GM04504 (cell line): ENCODE data around the gene PEX26.
"Not testable (repeated sequence)": the region's sequence is repeated elsewhere in the genome, so short reads cannot be mapped to it uniquely, and the experiment has no call there.

Experiments used
- DNase-seq: peaks from one replicate; pipeline ENCODE4 v3.0.0-alpha.2; 2012; ENCODE audit warnings: low read depth

PEX26 gene

DNA sequence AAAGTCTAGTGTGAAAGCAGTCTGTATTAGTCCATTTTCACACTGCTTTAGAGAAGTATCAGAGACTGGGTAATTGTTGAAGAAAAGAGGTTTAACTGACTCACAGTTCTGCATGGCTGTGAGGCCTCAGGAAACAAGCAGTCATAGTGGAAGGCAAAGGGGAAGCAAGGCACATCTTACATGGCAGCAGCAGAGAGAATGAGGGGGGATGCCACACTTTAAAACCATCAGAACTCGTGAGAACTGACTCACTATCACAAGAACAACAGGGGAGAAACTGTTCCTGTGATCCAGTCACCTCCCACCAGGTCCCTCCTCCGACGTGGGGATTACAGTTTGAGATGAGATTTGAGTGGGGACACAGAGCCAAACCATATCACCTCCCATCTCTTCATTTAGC is 19.0 kb downstream of the PEX26 start:
- DNase-seq = no peak

DNA sequence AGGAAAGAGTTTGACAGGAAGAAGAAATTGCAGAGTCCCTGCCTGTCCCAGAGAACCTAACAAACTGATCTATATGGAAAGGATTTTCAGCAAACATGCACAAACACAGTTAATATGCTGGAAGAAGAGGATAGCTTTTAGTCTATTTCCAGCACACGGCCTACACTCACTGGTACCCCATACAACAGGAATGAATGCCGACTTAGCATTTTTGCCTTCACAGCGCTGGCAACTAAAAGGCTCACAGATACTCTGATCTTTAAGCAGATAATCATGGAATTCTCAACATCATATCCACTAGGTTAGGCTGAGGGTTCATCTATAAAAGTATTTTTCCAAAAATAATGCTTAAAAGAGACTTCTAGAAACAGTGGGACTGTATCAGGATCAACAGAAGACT is 23.0 kb downstream of the PEX26 start:
- no peak for DNase-seq

DNA sequence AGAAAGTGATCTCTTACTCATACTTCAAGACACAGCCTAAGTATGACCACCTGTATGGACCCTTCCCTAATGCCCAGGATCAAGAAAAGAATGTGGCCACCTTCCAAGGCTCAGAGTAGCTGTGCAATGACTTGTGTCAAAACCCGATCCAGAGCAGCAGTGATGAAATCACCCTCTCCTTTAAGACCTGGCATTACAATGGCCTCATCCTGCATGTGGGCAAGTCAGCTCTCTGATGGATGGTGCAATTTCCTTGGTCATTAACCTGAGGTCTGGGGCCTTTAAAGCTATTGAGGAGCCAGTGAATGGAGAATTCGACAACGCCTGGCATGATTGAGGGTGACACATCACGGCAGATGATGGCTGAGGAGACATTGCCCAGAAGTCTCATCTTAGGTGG is 23.7 kb downstream of the PEX26 start:
- DNase-seq = no peak

DNA sequence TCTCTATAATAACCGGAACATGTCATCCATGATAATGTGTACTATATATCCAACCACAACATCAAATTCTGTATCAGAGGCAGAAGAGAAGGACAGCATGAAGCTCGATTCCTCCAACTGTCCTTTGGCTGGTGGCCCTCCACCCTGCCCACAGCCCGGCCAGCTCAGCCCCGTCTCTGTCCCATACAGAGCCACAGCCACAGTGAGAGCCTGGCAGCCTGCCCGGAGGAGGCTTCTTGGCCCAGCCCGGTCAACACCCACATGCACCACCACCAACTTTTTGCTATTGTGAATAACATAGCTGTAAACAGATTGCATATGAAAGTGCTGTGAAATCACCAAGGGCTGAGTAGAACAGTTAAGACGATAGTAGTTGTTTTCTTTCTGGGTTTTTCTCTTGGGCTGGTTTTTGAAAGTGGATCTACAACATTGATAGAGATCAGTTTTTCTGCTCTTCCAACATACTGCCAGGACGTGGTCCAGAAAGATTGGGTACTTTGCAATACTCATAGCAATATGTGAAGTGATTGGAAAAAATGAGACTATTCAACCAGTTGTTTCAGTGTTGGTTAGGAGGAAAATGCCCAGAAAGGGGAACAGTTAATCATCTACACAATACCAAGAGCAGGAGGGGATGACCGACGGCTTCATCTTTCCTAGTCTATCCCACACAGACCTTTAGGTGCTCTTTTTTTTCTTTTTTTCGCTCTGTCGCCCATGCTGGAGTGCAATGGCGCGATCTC is 25.9 kb downstream of the PEX26 start:
- DNase-seq = no peak

DNA sequence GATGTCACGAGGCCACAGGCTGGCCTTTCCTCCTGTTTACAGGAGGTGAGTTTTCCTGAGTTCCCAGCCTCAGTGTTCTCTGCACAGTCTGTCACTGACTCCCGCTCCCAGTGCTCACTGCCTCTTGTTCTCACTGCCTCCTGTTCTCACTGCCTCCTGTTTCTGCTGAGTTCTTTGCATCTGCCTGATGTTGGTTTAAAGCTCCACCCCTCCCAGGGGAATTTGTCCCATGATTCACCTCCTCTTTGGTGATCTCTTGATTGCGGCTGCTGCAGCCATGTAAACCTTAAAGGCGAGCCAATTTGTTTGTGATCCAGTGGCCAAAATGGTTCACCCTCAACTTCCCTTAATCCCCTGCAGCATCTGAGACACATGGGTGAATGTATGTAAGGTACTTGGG is 26.8 kb downstream of the PEX26 start:
- DNase-seq = no peak

DNA sequence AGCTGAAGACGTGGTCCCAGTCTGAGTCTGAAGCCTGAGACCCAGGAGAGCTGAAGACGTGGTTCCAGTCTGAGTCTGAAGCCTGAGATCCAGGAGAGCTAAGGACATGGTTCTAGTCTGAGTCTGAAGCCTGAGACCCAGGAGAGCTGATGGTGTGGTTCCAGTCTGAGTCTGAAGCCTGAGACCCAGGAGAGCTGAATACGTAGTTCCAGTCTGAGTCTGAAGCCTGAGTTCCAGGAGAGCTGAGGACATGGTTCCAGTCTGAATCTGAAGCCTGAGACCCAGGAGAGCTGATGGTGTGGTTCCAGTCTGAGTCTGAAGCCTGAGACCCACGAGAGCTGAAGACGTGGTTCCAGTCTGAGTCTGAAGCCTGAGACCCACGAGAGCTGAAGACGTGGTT is 28.2 kb downstream of the PEX26 start:
- not testable (repeated sequence) for DNase-seq

DNA sequence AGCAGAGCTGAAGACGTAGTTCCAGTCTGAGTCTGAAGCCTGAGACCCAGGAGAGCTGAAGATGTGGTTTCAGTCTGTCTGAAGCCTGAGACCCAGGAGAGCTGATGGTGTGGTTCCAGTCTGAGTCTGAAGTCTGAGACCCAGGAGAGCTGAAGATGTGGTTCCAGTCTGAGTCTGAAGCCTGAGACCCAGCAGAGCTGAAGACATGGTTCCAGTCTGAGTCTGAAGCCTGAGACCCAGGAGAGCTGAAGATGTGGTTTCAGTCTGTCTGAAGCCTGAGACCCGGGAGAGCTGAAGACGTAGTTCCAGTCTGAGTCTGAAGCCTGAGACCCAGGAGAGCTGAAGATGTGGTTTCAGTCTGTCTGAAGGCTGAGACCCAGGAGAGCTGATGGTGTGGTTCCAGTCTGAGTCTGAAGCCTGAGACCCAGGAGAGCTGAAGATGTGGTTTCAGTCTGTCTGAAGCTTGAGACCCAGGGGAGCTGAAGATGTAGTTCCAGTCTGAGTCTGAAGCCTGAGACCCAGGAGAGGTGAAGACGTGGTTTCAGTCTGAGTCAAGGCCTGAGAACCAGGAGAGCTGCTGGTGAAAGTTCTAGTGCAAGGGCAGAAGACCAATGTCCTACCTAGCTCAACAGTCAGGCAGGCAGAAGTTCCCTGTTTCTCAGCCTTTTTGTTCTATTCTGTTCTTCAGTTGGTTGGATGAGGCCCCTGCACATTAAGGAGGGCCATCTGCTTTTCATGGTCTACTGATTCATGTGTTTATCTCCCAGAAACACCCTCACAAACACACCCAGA is 29.0 kb downstream of the PEX26 start:
- DNase-seq = not testable (repeated sequence)

GRCh38 chr22:18108187-18108586 is 30.4 kb downstream of the PEX26 start:
- DNase-seq = no peak

DNA sequence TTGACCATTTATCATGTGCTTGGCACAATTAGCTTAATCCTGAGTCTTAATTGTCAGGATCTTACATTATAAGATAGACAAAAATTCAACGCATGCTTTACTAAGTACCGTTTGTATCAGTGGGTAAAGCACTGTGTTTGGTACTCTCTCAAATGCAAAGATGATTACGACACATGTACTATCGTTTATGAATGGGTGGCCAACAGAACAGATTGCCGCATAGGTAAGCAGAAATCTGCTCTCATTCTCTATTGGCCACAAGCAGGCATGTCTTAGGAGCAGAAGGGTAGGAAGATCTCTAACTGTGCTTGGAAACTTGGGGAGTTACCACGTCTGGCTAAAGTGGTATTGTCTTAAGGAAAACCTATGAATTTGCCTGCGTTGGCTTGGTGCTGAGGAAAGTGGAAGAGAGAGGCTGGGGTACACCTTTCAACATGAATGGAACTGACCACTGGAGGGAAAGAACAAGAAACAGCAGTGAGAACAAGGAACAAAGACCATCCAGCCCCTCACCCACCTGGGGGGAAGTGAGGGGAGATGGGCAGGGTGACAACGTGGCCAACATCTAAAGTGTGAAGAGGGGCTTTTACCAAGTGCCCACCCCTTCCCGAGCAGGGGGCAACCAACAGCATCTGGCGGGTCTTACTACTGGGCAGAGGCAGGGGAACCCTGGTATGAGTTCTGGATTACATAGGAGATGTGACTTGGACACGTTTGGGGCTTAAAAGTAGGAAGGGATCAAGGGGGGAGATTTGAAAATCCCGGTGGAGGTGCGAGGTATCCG is 31.8 kb downstream of the PEX26 start:
- no peak for DNase-seq

DNA sequence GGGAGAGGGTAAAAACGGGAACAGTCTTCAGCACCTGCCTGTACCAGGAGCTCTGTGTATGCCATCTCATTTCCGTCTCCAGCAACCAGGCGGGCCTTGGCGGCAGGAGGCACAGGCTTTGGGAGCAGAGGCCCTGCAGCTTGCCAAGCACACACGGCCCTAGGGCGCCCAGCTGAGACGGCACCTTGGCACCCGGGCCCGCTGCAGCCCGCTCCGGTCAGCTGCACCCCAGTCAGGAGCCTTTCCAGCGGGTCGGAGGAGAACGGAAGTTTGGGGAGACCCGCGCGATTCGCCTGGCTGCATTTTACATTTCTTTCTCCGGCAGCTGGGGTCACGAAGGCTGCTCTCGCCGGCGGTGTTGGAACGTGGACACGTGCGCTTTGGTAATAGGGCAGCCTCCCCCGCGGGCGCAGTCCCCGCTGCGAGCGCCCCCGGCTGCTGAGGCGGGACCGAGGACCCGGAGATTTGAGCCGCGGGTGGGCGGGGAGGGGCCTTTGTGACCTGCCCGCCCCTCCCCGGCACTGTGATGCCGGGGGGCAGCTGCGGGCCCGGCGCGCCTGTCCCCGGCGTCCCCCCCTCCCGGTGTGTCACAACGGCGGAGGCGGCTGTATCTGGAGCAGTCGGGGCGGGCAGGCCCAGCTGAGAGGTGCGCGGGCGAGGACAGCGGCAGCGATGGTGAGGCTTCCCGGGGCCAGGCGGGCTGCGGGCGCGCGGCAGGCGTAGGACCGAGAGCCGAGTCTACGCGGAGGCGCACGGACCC is 32.6 kb downstream of the PEX26 start, which contains the start of gene TUBA8:
TUBA8 (plus strand) TSS at position 616 of the 760 bp plus-strand sequence; CDS start at position 673, 57 bp downstream.
- no peak for DNase-seq

DNA sequence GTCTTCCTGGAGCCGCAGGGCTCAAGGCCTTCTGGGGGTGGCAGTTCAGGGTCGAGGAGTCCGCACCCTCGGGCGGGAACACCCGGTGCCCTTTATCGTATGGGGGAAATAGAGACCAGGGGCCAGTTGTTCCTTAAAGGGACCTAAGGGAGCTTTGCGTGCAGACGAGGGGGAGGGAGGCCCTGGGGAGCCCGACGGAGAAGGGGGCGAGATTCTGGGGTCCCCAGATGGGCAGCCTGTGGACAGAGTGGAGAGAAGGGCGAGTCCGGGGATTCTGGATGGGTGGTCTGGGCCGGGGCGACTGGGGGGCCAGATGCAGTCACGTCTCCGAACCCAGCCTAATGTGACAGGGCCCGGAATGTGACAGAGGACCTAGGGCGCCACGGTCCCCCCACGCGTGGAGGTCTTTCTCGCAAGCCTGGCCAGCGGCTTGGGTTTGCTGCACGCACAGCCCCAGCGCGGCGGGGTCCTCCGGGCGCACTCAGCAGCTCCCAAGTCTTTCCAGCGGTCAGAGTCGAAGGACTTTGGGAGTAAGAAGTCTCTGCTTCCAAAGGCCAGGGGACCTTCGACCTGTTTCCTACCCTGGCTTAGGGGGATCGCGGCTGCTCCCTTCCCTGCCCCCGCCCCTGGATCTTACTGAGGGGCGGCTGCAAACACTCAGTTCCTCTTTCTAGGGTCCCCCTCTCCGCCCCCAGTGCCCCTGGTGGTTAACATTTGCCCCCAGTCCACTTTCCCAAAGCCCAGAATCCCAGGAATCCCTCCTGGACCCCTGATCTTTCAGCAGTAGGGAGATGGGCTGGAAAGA is 33.4 kb downstream of the PEX26 start:
- DNase-seq = no peak

DNA sequence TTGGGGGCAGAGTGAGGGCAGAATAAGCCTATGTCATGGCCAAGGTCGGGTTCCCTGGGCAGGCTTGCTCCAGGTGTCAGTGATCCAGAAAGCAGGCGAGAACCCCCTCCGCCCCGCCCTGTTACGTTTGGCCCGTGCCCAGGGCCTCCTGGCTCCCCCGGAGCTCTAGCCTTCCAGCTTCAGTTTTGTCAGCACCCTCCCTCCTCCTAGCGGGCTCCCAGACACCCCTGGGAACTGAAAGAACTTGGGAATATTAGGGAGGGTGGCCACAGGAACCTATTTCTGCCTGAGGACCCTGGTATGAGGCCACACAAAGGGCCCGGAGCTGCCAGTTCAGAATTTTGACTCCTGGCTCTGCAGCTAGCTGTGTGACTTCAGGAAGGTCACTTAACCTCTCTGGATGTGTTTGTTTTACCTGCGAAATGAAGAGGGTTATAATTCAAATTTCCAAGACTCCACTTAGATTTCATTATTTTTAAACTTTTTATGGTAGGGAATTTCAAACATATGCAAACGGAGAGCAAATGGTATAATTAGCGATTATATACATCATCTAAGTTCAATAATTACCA is 34.1 kb downstream of the PEX26 start:
- no peak for DNase-seq

DNA sequence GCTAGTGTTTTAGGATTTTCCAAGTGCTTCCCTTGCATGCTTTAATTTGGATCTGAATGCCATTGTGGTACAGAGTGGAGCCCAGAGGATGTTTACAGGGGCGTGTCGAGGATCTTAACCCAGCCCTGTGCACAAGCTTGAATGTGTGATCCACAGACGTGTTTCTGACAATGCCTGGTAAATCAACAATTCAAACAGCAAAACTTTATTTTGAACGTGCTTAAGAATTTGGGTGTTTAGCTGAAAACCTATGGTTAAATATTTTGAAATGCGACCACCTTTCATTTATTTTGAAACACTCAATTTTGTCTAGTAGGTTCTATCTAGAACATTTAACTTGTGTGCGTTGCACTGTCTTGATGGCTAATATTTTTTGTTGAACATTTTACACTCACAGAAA is 34.6 kb downstream of the PEX26 start:
- DNase-seq = no peak

- no peak for DNase-seq
These were observed 36.0 kb downstream of the PEX26 start for GRCh38 chr22:18113680-18114394.

GRCh38 chr22:18114495-18114894 is 36.7 kb downstream of the PEX26 start:
- DNase-seq = no peak

DNA sequence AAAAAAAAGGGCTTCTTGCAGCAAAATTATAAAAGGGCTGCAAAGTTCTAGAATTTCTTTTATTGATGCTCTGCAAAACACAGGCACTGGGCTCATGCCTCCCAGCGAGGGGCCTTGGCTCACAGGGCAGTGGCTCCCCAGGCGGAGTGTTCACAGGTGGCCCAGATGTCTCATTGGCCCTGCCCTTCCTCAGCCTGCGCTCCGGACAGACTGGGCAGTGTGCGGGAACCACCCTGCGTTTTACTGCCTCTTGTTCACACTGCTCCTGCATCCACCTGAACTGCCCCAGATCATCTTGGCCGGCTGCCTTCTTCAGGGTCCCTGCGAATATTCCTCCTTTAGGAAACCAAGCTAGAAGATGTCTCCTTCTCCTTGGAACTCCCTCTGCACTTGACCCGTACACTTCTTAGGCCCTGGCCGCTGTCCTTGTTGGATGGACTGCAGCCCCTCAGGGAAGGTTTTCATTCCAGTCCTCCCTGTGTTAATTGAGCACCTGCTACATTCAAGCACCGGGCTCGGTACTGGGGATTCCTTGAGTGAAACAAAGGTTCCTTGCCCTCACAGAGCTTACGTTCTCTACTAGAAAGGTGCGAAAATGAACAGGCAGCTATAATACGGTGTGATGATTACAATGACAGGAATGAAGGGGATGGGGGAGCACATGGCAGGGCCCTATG is 37.3 kb downstream of the PEX26 start:
- DNase-seq = no peak

GRCh38 chr22:18115906-18116371 is 38.1 kb downstream of the PEX26 start:
- DNase-seq = no peak

GRCh38 chr22:18116634-18117033 is 38.8 kb downstream of the PEX26 start:
- DNase-seq = no peak

DNA sequence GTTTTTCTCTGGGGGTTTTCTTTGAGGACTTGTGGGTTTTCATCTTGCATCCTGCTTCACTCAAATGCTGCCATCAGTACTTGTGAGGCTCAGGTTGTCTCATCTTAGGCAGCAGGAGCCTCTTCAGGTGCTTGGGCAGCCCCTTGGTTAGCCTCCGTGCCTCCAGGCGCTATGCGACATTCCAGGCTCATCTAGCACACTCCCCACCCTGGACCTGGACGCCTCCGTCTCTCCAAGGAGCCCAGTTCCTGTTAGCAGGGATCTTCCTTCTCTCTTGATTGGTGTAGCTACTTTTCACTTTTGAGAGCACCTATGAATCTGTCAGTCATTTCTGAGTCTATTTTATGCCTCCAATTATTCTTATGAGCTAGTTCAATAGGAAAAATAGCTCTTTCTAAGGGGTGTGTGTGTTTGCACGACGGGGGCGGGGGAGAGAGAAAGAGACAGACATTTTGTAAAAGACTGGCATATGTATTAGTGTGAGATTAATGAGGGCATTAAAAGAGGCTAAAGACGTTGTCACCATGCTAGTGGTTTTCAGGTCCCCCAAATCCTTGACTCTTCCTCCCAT is 40.6 kb downstream of the PEX26 start:
- no peak for DNase-seq
